ENCODE measurements around the gene CCDC107.

CCDC107 gene

DNA sequence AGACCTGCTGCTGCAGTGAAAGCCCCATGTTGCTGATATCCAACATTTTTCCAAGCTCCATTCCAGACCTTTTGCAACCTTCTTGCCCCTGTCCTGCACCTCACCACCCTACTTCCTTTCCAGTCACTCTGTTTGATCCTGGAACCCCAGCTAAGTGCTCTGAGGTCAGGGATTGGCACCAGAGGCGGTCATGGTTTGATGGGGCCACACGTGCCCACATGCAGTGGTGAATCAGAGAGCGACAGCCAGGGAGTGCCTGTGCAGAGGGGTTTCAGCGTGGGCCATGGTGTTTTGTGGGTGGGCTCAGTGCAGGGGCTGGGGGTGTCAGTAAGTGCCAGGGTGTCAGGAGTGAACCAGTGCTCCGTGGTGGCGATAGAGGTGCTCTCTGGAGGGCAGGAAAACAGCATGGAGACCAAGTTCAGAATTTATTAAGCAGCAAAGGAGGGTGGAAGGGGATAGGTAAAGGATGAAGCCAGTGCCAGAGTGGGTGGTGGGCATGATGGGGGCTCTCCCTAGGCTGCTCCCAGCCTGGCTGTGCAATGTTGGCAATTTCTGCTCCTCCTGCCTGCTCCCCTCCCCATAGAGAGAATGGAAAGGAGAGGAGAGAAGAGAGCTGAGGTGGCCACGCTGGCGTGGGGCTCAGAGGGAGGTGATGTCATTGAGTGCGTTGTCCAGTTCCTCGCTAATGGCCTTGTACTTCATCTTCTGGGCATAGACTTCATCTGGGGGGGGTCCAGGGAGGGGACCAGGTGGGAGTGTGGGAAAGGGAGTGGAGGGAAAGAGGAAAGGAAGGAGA is 24.6 kb downstream of the CCDC107 start:
- no peak for DNase-seq (ENCODE audit: low spot score)

DNA sequence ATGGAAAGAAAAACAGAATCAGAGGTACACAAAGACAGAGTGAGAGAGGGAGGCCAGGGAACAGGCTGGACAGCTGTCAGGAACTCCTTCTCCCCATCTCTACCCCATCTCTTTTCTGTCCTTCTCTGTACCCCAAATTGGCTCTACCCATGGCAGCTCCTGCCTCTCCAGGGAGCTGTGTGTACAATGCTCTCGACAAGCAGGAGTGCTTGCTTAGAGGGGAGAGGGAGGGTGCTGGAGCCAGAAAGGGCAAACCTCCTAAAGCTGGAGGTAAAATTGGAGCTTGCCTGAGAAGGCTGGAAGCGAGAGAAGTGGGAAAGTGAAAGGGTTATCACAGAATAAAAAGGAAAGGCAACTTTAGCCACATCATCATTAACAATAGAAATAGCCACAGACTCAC is 25.2 kb downstream of the CCDC107 start:
- no peak for DNase-seq (ENCODE audit: low spot score)

DNA sequence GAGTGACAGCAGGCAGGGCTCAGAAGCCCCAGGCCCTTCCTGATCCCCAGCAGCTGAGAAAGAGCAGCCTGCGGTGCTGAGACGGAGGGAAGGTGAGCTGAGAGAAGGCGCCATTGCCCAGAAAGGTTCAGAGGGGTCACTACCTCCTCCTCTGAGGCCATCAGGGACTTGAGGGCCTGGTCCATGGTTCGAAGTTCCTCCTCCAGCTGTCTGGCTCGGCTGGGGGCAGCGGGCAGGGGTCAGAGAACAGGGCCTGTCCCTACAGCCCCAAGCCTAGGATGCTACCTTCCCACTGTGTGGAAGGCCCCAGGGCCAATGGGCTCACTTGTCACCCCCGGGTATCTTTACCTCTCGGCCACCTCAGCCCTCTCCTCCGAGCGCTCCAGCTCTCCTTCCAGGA is 26.8 kb downstream of the CCDC107 start:
- DNase-seq (ENCODE audit: low spot score), result no peak

GRCh38 chr9:35685506-35685905 is 27.4 kb downstream of the CCDC107 start:
- no peak for DNase-seq (ENCODE audit: low spot score)

DNA sequence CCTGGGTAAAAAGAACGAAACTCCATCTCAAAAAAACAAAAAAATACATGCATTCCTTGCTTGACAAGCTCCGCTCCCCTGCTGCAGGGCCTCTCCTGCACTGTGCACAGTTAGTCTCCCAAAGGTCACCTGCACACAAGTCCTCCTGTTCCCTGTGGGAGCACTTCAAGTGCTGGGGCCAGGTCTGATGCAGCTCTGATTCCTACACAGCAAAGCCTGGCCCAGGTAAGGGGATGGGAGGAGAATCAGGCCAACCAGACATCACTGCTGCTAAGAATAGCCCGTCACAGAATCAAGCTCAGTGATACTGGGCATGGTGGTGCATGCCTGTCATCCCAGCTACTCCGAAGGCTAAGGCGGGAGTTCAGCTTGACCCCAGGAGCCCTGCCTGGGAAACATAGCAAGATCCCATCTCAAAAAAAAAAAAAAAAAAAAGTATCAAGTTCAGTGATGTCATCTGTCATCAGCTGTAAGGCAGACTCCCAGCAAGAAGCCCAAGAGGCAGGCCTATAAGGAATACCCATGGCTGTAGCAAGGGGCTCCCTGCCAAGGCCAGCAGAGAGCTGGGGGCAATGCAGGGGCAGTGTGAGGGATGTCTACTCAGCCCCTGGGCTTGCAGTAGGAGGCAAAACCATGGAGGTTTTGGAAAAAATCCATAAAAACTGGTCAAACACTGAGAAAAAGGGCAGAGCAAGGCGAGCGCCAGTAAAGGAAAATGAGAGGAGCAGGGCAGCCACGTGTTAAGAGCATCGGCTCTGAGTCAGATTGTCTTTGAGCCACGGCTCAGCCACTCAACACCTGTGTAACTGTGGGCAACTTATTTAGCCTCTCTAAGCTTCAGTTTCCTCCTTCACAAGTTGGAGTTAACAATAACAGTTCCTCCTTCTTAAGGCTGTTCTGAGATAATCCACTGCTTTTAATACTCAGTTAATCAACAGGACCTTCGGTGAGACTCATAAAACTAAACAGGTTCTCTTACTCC is 28.4 kb downstream of the CCDC107 start:
- peak; percentile 60 for DNase-seq (ENCODE audit: low spot score)

GRCh38 chr9:35687306-35687705 is 29.2 kb downstream of the CCDC107 start:
- DNase-seq (ENCODE audit: low spot score), result no peak

DNA sequence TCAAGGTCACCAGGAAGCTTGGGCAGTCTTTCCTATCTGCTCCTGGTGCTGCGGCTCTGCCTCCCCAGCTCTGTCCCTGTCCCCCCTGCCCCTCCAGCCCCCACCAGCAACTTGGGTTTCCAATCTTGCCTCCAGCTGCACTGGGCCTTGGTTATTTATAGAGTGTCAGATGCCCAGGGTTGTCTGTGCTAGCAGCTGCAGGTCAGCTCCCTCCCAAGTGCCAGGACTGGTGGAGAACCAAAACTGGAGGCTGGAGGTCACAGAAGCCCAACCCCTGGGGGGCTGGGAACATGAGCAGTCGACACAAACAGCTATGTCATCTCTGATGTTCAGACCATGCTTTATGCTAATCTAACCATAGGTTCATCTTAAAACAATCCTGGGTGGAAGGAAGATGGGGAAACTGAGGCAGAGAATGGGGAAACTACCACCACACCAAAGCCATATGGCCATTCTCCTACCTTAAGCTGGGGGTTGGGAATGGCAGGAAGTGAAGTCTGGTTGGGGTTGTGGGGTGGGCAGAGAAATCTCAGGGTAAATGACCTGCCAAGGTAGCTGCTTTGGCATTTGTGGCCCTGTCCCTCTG is 30.0 kb downstream of the CCDC107 start:
- DNase-seq (ENCODE audit: low spot score), result no peak

DNA sequence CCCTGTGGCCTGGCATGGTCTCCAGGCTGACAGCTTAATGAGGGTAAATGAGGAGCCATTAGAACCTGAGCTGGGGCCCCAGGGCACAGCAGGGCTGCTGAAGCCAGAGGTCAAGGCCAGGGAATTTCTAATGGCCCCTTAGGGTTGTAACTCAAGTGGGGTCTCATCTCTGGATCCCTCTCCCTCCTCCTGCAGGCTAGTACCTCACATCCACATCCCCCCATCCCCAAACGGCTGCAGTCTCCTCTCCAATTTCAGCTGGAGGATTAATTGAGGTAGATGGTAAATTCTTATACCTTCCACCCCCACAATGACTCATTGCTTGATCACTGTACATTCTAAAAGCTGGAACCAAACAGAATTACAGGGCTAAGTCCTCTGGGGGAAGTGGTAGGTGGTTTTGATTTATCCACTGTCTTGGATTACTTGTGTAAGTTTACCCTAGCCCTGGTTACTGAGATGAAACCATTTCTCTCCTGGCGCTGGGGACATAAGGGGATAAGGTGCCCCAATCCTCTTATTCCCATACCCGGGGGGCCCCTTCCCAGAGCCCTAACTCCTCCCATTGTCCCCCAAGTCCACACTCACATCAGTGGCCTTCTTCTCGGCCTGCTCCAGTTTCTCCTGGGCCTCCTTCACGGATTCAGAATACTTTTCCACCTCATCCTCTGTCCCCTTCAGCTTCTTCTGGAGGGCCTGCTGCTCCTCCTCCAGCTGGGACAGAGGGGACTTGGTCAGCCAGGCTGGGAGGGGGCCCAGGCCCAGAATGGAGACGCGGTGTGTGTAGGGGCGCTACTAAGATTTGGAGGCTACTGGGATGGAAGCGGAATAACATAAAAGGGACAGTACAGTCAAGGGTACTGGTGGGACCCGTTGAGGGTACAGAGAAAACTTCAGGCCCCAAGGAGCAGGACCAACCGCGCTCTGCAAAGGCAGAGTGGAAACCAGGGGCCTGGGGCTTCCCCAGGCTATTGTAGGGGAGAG is 30.8 kb downstream of the CCDC107 start:
- peak; percentile 76 for DNase-seq (ENCODE audit: low spot score)

DNA sequence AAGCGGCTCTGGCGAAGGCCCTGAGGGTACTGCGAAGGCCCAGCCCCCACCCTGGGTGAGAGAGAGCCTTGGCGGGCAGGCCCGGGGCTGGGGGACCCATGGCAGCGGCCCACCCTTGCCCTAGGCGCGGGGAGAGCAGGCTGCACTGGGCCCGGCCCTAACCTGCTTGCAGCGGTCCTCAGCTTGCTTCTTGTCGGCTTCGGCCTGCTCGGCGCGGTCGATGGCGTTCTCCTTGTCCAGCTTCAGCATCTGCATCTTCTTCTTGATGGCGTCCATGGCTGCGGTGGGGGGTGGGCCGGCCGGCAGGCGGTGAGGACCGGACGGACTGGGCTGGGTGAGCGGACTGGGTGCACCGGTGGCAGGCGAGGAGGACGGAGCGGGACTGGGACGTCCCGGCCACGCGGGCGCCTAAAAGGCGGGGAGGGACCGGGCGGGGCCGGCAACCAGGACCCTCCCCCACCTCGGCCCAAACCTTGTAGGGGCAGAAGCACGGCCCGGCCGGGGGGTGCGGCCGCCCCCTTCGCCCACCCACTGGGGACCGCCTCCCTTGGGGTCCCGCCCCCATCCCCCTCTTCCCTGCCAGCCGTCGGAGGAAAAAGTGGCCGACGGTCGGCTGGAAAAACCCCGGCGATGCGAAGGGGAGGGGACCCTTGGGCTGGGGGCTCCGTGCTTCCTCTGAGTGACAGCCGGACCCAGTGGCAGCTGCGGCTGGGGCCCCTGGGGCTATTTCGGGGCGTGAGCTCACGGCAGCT is 31.6 kb downstream of the CCDC107 start, which contains the start of gene TPM2:
Gene TPM2, minus strand, starts transcription at position 384 of the 752 bp plus-strand sequence. Its CDS starts 108 bp downstream, at position 276.
- DNase-seq (ENCODE audit: low spot score), result peak; percentile 92

DNA sequence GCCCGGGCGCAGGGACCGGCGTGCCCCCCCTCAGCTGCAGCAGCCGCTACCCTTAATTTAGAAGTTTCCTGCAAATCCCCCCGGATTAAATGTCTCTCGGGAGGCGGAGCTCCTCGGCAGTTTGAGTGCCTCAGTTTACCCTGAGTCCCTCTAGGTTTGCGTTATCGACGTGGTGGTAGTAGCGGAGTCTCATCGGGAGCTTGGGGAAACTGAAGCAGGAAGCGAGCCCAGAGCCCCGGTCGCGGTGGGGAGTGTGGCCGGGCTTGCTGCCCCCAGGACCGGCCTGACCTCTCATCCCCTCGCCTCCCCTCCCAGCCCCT is 32.2 kb downstream of the CCDC107 start:
- no peak for DNase-seq (ENCODE audit: low spot score)

- peak; percentile 85 for DNase-seq (ENCODE audit: low spot score)
Measured at GRCh38 chr9:35690614-35691333, 32.7 kb downstream of the CCDC107 start.

DNA sequence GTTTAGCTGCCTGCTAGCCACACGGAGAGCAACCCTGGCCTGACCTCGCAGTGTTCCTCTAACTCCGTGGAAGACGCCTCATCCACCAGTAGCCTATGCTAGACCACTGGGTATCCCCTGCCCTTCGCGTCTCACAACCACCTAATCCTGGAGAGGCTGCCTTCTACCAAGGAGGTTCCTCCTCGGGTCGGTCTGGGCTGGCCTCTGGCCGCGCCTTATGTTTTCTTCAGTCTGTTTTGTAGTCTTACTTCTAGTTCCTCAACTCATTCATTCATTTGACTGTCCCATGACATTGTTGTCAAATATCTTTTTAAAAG is 33.2 kb downstream of the CCDC107 start:
- no peak for DNase-seq (ENCODE audit: low spot score)

DNA sequence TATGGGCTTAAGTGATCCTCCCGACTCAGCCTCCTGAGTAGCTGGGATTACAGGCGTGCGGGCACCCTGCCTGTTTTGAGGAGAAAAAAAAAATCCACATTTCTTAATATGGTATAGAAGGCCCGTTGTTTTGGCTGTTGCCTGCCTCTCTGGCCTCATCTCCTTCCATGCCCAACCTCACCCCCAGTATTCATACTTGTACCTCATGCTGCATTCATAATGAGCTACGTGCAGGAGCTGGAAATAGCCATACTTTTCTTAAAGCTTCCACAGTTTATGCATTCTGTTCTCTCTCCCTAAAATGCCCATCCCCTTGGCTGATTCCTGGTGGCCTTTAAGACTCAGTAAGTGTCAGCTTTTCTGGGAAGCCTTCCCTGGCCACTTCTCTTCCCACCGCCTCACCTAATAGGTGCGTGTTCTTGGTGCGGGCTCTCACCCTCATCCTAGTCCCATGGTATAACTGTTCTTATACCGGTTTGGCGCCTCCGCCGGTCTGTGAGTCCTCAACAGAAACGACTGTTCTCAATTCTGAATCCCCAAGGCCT is 33.7 kb downstream of the CCDC107 start:
- no peak for DNase-seq (ENCODE audit: low spot score)

GRCh38 chr9:35695943-35696401 is 37.9 kb downstream of the CCDC107 start:
- DNase-seq (ENCODE audit: low spot score), result no peak

- peak; percentile 49 for DNase-seq (ENCODE audit: low spot score)
Measured at GRCh38 chr9:35696520-35697215, 38.6 kb downstream of the CCDC107 start.

- no peak for DNase-seq (ENCODE audit: low spot score)
Measured at GRCh38 chr9:35697486-35697885, 39.4 kb downstream of the CCDC107 start.

- no peak for DNase-seq (ENCODE audit: low spot score)
Measured at GRCh38 chr9:35698231-35698630, 40.1 kb downstream of the CCDC107 start.

GRCh38 chr9:35700031-35700430 is 41.9 kb downstream of the CCDC107 start:
- DNase-seq (ENCODE audit: low spot score), result no peak

DNA sequence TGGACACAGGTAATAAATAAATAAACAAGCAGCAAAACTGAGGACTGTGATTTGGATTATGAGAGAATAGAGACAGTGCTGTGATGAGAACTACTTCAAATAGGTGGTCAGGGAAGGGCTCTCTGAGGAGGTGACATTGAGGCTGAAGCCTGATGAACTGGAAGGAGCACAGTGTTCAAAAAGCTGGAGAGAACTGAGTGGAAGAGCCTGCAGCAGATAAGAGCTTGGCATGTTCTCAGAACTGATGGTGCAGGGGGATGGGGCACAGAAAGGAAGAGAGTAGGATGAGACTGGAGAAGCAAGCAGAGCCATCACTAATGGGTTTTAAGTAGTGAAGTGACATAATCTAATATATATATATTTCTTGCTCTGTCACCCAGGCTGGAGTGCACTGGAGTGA is 42.9 kb downstream of the CCDC107 start:
- DNase-seq (ENCODE audit: low spot score), result no peak
